ENCODE results near the gene TPSB2.
"Not testable (repeated sequence)": the region's sequence is repeated elsewhere in the genome, so short reads cannot be mapped to it uniquely, and the experiment has no call there.

TPSB2 gene

GRCh38 chr16:1240436-1240835 is 10.5 kb upstream of the TPSB2 start, which contains the start of gene TPSAB1:
TSS of gene TPSAB1 (plus strand) at chr16:1240705. CDS start at chr16:1240939, 234 bp downstream.
- not testable (repeated sequence) for FAIRE-seq

- not testable (repeated sequence) for FAIRE-seq
These were observed 9.6 kb upstream of the TPSB2 start for GRCh38 chr16:1239575-1239974.

- not testable (repeated sequence) for FAIRE-seq
These were observed 8.9 kb upstream of the TPSB2 start for GRCh38 chr16:1238909-1239308.

GRCh38 chr16:1237990-1238389 is 8.0 kb upstream of the TPSB2 start:
- no peak for FAIRE-seq

- not testable (repeated sequence) for FAIRE-seq
These were observed 6.7 kb upstream of the TPSB2 start for GRCh38 chr16:1236659-1237058.

- FAIRE-seq: not testable (repeated sequence)
These were observed 2.2 kb upstream of the TPSB2 start for GRCh38 chr16:1232049-1232748.

GRCh38 chr16:1231301-1231700 is 1.3 kb upstream of the TPSB2 start:
- FAIRE-seq: not testable (repeated sequence)

GRCh38 chr16:1230471-1231212 is 658 bp upstream of the TPSB2 start:
- FAIRE-seq: not testable (repeated sequence)

GRCh38 chr16:1229476-1229875 is 508 bp downstream of the TPSB2 start:
- not testable (repeated sequence) for FAIRE-seq

GRCh38 chr16:1228227-1228626 is 1.8 kb downstream of the TPSB2 start:
- FAIRE-seq: not testable (repeated sequence)

- FAIRE-seq: not testable (repeated sequence)
These were observed 3.3 kb downstream of the TPSB2 start for GRCh38 chr16:1226692-1227091.

GRCh38 chr16:1225728-1226311 is 4.2 kb downstream of the TPSB2 start:
- not testable (repeated sequence) for FAIRE-seq

GRCh38 chr16:1225051-1225451 is 4.9 kb downstream of the TPSB2 start, which contains the start of gene TPSG1:
TSS of gene TPSG1 (minus strand) at chr16:1225268. CDS start at chr16:1225252, 16 bp downstream.
- FAIRE-seq: no peak

- FAIRE-seq: no peak
These were observed 5.4 kb downstream of the TPSB2 start for GRCh38 chr16:1224558-1224957.

- no peak for FAIRE-seq
These were observed 6.4 kb downstream of the TPSB2 start for GRCh38 chr16:1223355-1224214.

- no peak for FAIRE-seq
These were observed 7.2 kb downstream of the TPSB2 start for GRCh38 chr16:1222553-1223354.

GRCh38 chr16:1221628-1222552 is 8.1 kb downstream of the TPSB2 start:
- no peak for FAIRE-seq

GRCh38 chr16:1220841-1221627 is 8.9 kb downstream of the TPSB2 start:
- no peak for FAIRE-seq

- FAIRE-seq: no peak
These were observed 9.8 kb downstream of the TPSB2 start for GRCh38 chr16:1220098-1220728.
